Right lobe of liver (tissue), 4 donors: ENCODE measurements around the gene HNRNPUL1.

Experiments used
- POLR2A ChIP-seq: fragments of 450-650 bp; IDR thresholded peaks from one replicate; pipeline ENCODE4 v1.6.1; 2017; ENCODE audit warnings: antibody characterized with exemption, mild to moderate bottlenecking
- TF ChIP-seq, protein P1 (sequence below), 4 donors: fragments of 200-600 bp in 3 of 4; fragments of 450-650 bp in 1 of 4; IDR thresholded peaks; one replicate each; pipeline versions ENCODE4 v1.5.1 to v1.8.0; 2016 to 2022; ENCODE audit warnings: antibody characterized with exemption in 4 of 4, mild to moderate bottlenecking in 2 of 4
- donor health status: DM: no; HTN: no; CAD: no.
- donor health status: DM: no; HTN: no; CAD: no.
- donor health status: DM: no; HTN: yes; CAD: no.

DNA sequence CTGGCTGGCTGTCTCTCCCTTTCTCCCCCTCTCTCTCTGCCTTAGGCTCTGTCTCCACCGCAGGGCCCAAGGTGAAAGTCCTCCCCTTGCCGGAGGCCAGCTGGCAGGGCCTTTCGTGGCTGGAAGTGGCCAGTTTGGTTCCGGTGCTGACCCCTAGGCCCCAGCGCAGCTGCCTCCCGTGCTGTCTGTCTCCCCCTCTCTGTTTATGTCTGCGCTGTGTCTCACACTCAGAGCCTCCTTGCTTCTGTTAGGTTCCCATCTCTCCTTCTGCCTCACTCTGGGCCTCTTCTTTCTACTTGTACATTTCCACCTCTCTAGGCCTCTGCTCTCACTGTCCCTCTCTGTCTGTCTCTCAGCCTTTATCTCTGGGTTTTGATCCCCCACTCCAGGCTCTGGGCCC lies 58.9 kb downstream of the HNRNPUL1 start:
- TF ChIP-seq, protein P1, sequence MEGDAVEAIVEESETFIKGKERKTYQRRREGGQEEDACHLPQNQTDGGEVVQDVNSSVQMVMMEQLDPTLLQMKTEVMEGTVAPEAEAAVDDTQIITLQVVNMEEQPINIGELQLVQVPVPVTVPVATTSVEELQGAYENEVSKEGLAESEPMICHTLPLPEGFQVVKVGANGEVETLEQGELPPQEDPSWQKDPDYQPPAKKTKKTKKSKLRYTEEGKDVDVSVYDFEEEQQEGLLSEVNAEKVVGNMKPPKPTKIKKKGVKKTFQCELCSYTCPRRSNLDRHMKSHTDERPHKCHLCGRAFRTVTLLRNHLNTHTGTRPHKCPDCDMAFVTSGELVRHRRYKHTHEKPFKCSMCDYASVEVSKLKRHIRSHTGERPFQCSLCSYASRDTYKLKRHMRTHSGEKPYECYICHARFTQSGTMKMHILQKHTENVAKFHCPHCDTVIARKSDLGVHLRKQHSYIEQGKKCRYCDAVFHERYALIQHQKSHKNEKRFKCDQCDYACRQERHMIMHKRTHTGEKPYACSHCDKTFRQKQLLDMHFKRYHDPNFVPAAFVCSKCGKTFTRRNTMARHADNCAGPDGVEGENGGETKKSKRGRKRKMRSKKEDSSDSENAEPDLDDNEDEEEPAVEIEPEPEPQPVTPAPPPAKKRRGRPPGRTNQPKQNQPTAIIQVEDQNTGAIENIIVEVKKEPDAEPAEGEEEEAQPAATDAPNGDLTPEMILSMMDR (IDR thresholded peaks at IDR 0.05) = no peak
- TF ChIP-seq POLR2A = no peak
